ENCODE results near the gene CYBA.

GRCh38 chr16:88697831-88698615 lies 47.2 kb upstream of the CYBA start:
- TF ChIP-seq CTCF (IDR thresholded peaks at IDR 0.05), result no peak
- no peak for TF ChIP-seq EZH2 (IDR thresholded peaks at IDR 0.05; ENCODE audit: borderline replicate concordance, insufficient read depth, low read depth, low read length, poor library complexity, severe bottlenecking)
